ENCODE measurements around the gene NTHL1.

DNA sequence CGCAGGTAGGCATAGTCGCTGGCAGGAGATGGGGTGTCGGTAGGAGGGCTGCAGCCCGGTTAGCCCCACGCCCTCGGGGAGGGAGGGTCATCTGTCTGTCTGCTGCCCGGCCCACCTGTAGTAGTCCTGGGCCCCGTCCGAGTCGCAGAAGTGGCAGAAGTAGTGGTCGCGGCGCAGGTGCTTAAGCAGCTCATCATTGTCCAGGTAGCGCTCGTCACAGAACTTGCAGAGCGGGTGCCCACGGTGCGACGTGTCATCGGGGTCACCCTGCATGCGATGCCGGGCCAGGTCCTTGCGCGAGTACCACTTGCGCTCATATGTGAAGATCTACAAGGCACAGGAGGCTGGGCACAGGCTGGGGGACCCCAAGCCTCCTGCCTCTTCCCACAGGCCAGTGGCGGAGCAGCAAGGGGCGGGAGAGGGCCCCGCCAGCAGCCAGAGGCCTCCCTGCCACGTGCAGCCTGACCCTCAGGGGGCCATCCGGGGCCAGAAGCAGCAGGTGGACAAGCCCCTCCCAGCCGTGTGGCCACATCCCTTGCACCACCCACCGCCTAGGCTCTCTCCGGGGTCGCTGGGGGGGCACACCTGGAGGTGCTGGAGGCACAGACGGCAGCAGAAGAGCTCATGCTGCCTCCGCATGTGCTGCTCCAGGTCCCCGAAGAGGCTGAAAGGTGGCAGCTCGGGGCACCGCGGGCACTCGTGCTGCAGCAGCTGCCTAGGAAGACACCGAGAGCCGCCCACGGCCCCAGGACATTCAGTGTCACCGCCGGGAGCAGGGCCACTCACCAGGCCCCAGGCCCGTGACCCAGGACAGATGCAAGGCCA is 45.0 kb downstream of the NTHL1 start:
- TF ChIP-seq, protein P1, sequence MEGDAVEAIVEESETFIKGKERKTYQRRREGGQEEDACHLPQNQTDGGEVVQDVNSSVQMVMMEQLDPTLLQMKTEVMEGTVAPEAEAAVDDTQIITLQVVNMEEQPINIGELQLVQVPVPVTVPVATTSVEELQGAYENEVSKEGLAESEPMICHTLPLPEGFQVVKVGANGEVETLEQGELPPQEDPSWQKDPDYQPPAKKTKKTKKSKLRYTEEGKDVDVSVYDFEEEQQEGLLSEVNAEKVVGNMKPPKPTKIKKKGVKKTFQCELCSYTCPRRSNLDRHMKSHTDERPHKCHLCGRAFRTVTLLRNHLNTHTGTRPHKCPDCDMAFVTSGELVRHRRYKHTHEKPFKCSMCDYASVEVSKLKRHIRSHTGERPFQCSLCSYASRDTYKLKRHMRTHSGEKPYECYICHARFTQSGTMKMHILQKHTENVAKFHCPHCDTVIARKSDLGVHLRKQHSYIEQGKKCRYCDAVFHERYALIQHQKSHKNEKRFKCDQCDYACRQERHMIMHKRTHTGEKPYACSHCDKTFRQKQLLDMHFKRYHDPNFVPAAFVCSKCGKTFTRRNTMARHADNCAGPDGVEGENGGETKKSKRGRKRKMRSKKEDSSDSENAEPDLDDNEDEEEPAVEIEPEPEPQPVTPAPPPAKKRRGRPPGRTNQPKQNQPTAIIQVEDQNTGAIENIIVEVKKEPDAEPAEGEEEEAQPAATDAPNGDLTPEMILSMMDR (IDR thresholded peaks at IDR 0.05; ENCODE audit: borderline replicate concordance, extremely low read depth, low read length, poor library complexity, severe bottlenecking) = no peak
- no peak for TF ChIP-seq EZH2 (IDR thresholded peaks at IDR 0.05; ENCODE audit: borderline replicate concordance, low read depth, low read length, severe bottlenecking)

Data from DND-41 (cell line).